ENCODE results near the gene CASQ1. TPM values are rescaled to one million over a fixed set of nuclear protein-coding genes. Genes with fewer than 3 reads are reported as not detected.

Gene CASQ1
- total and polyA plus RNA-seq, 5 donors from 2014 or later: not detected

- H3K9me3 ChIP-seq (ENCODE audit: control insufficient read depth in 2 of 2, low read length in 2 of 2): no peaks in the 10 kb centered on the region
- no peak overlapping the region for H3K4me3 ChIP-seq (ENCODE audit: low read depth, low read length)
- no peak for DNase-seq
- peaks cover 61% of the 10 kb centered on the region for H3K36me3 Mint-ChIP-seq
- no peaks in the 10 kb centered on the region for H3K9me3 Mint-ChIP-seq
- no peaks in the 10 kb centered on the region for H3K27me3 Mint-ChIP-seq
- H3K27ac ChIP-seq (ENCODE audit: insufficient read depth, low read length, poor library complexity, severe bottlenecking): no peak overlapping the region
- peaks cover 0 to 6% (median 0%) of the 10 kb centered on the region in 4 donors for H3K4me1 Mint-ChIP-seq
- peaks cover 99% of the 10 kb centered on the region for H3K36me3 ChIP-seq (ENCODE audit: control insufficient read depth, insufficient read depth, low read length)
- no peak for ATAC-seq (ENCODE audit: low read depth in 2 of 2)
- no peak overlapping the region for H3K4me3 Mint-ChIP-seq
- peak overlapping the region in 2 of 3 donors; percentile 60 to 78 for H3K27ac Mint-ChIP-seq
- H3K27me3 ChIP-seq (ENCODE audit: control insufficient read depth, insufficient read depth, low read length): no peaks in the 10 kb centered on the region
- no peaks in the 10 kb centered on the region for H3K4me1 ChIP-seq (ENCODE audit: control insufficient read depth, insufficient read depth, low read length, poor library complexity, severe bottlenecking)
These were observed 32.2 kb downstream of the CASQ1 start for GRCh38 chr1:160222546-160222945.

- DNase-seq (no peak), ATAC-seq (ENCODE audit: low read depth in 2 of 2) (no peak)
- H3K27ac Mint-ChIP-seq: peak overlapping the region in 1 of 3 donors; percentile 27
- no peak overlapping the region for H3K27ac ChIP-seq (ENCODE audit: insufficient read depth, low read length, poor library complexity, severe bottlenecking)
- H3K27me3 Mint-ChIP-seq: no peaks in the 10 kb centered on the region
- H3K9me3 ChIP-seq (ENCODE audit: control insufficient read depth in 2 of 2, low read length in 2 of 2): no peaks in the 10 kb centered on the region
- H3K27me3 ChIP-seq (ENCODE audit: control insufficient read depth, insufficient read depth, low read length): no peaks in the 10 kb centered on the region
- peaks cover 68% of the 10 kb centered on the region for H3K36me3 Mint-ChIP-seq
- peaks cover 0 to 10% (median 1%) of the 10 kb centered on the region in 4 donors for H3K4me1 Mint-ChIP-seq
- H3K36me3 ChIP-seq (ENCODE audit: control insufficient read depth, insufficient read depth, low read length): peaks cover 95% of the 10 kb centered on the region
- no peak overlapping the region for H3K4me3 ChIP-seq (ENCODE audit: low read depth, low read length)
- no peaks in the 10 kb centered on the region for H3K4me1 ChIP-seq (ENCODE audit: control insufficient read depth, insufficient read depth, low read length, poor library complexity, severe bottlenecking)
- no peak overlapping the region for H3K4me3 Mint-ChIP-seq
- H3K9me3 Mint-ChIP-seq: no peaks in the 10 kb centered on the region
These were observed 34.2 kb downstream of the CASQ1 start for GRCh38 chr1:160224606-160225005.

- no peak overlapping the region for H3K27ac Mint-ChIP-seq
- H3K4me3 Mint-ChIP-seq: no peak overlapping the region
- no peak for ATAC-seq (ENCODE audit: low read depth in 2 of 2)
These were observed 35.0 kb downstream of the CASQ1 start for GRCh38 chr1:160225345-160225744.

DNA sequence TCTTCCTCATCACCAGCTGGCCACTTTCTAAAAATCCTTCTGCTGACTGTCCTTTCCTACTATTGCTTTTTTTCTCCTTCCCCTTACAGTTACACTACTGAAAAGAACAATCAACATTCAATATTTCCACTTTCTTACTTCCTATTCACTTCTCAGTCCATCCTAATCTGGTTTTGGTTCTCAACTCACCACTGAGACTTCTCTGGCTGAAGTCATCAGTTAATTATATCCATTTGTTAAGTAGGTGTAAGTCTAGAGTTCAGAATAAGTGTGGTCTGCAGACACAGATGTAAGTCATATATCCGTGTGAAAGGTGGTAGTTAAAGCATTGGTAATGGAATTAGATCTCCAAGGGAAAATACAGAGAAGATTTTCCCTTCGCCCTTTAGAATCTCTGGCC lies 36.2 kb downstream of the CASQ1 start:
- Histone ChIP-seq H3K27me3 (ENCODE audit: control insufficient read depth, insufficient read depth, low read length) (no peaks in the 10 kb centered on the region), H3K9me3 (ENCODE audit: control insufficient read depth in 2 of 2, low read length in 2 of 2) (no peaks in the 10 kb centered on the region), H3K4me3 (ENCODE audit: low read depth, low read length) (no peak overlapping the region), H3K27ac (ENCODE audit: insufficient read depth, low read length, poor library complexity, severe bottlenecking) (no peak overlapping the region), H3K4me1 (ENCODE audit: control insufficient read depth, insufficient read depth, low read length, poor library complexity, severe bottlenecking) (no peaks in the 10 kb centered on the region), H3K36me3 (ENCODE audit: control insufficient read depth, insufficient read depth, low read length) (peaks cover 96% of the 10 kb centered on the region)
- ATAC-seq (ENCODE audit: low read depth in 2 of 2): no peak
- H3K4me1 Mint-ChIP-seq: peaks cover 0 to 10% (median 1%) of the 10 kb centered on the region in 4 donors
- H3K27me3 Mint-ChIP-seq: no peaks in the 10 kb centered on the region
- DNase-seq: no peak
- H3K27ac Mint-ChIP-seq: no peak overlapping the region
- no peak overlapping the region for H3K4me3 Mint-ChIP-seq
- H3K36me3 Mint-ChIP-seq: peaks cover 71% of the 10 kb centered on the region
- no peaks in the 10 kb centered on the region for H3K9me3 Mint-ChIP-seq

More at GRCh38 chr1:160225345-160225744, 35.0 kb downstream of the CASQ1 start:
- no peaks in the 10 kb centered on the region for H3K9me3 Mint-ChIP-seq
- H3K9me3 ChIP-seq (ENCODE audit: control insufficient read depth in 2 of 2, low read length in 2 of 2): no peaks in the 10 kb centered on the region
- H3K4me3 ChIP-seq (ENCODE audit: low read depth, low read length): no peak overlapping the region
- H3K36me3 Mint-ChIP-seq: peaks cover 68% of the 10 kb centered on the region
- peaks cover 95% of the 10 kb centered on the region for H3K36me3 ChIP-seq (ENCODE audit: control insufficient read depth, insufficient read depth, low read length)
- no peaks in the 10 kb centered on the region for H3K4me1 ChIP-seq (ENCODE audit: control insufficient read depth, insufficient read depth, low read length, poor library complexity, severe bottlenecking)
- H3K4me1 Mint-ChIP-seq: peaks cover 0 to 10% (median 1%) of the 10 kb centered on the region in 4 donors
- H3K27ac ChIP-seq (ENCODE audit: insufficient read depth, low read length, poor library complexity, severe bottlenecking): no peak overlapping the region
- H3K27me3 Mint-ChIP-seq: no peaks in the 10 kb centered on the region
- DNase-seq: no peak
- H3K27me3 ChIP-seq (ENCODE audit: control insufficient read depth, insufficient read depth, low read length): no peaks in the 10 kb centered on the region

- no peak for ATAC-seq (ENCODE audit: low read depth in 2 of 2)
- H3K36me3 Mint-ChIP-seq: peaks cover 68% of the 10 kb centered on the region
These were observed 36.7 kb downstream of the CASQ1 start for GRCh38 chr1:160227034-160227433.

GRCh38 chr1:160227561-160227960 lies 37.2 kb downstream of the CASQ1 start:
- Histone ChIP-seq H3K36me3 (ENCODE audit: control insufficient read depth, insufficient read depth, low read length) (peaks cover 94% of the 10 kb centered on the region), H3K27ac (ENCODE audit: insufficient read depth, low read length, poor library complexity, severe bottlenecking) (no peak overlapping the region), H3K4me1 (ENCODE audit: control insufficient read depth, insufficient read depth, low read length, poor library complexity, severe bottlenecking) (no peaks in the 10 kb centered on the region), H3K4me3 (ENCODE audit: low read depth, low read length) (no peak overlapping the region), H3K9me3 (ENCODE audit: control insufficient read depth in 2 of 2, low read length in 2 of 2) (no peaks in the 10 kb centered on the region), H3K27me3 (ENCODE audit: control insufficient read depth, insufficient read depth, low read length) (no peaks in the 10 kb centered on the region)
- H3K27me3 Mint-ChIP-seq: no peaks in the 10 kb centered on the region
- H3K4me3 Mint-ChIP-seq: no peak overlapping the region
- no peaks in the 10 kb centered on the region for H3K9me3 Mint-ChIP-seq
- peaks cover 0 to 3% (median 1%) of the 10 kb centered on the region in 4 donors for H3K4me1 Mint-ChIP-seq
- DNase-seq (no peak), ATAC-seq (ENCODE audit: low read depth in 2 of 2) (no peak)
- peaks cover 63% of the 10 kb centered on the region for H3K36me3 Mint-ChIP-seq
- no peak overlapping the region for H3K27ac Mint-ChIP-seq

More at GRCh38 chr1:160227034-160227433, 36.7 kb downstream of the CASQ1 start:
- no peak for DNase-seq
- Mint-ChIP-seq H3K9me3 (no peaks in the 10 kb centered on the region), H3K4me3 (no peak overlapping the region), H3K27ac (no peak overlapping the region), H3K4me1 (peaks cover 0 to 6% (median 1%) of the 10 kb centered on the region in 4 donors), H3K27me3 (no peaks in the 10 kb centered on the region)
- no peaks in the 10 kb centered on the region for H3K4me1 ChIP-seq (ENCODE audit: control insufficient read depth, insufficient read depth, low read length, poor library complexity, severe bottlenecking)
- H3K9me3 ChIP-seq (ENCODE audit: control insufficient read depth in 2 of 2, low read length in 2 of 2): no peaks in the 10 kb centered on the region
- no peak overlapping the region for H3K27ac ChIP-seq (ENCODE audit: insufficient read depth, low read length, poor library complexity, severe bottlenecking)
- peaks cover 96% of the 10 kb centered on the region for H3K36me3 ChIP-seq (ENCODE audit: control insufficient read depth, insufficient read depth, low read length)
- no peak overlapping the region for H3K4me3 ChIP-seq (ENCODE audit: low read depth, low read length)
- no peaks in the 10 kb centered on the region for H3K27me3 ChIP-seq (ENCODE audit: control insufficient read depth, insufficient read depth, low read length)

GRCh38 chr1:160228431-160228830 lies 38.1 kb downstream of the CASQ1 start:
- Histone ChIP-seq H3K27me3 (ENCODE audit: control insufficient read depth, insufficient read depth, low read length) (no peaks in the 10 kb centered on the region), H3K4me1 (ENCODE audit: control insufficient read depth, insufficient read depth, low read length, poor library complexity, severe bottlenecking) (peaks cover 4% of the 10 kb centered on the region), H3K9me3 (ENCODE audit: control insufficient read depth in 2 of 2, low read length in 2 of 2) (no peaks in the 10 kb centered on the region), H3K4me3 (ENCODE audit: low read depth, low read length) (no peak overlapping the region), H3K36me3 (ENCODE audit: control insufficient read depth, insufficient read depth, low read length) (peaks cover 94% of the 10 kb centered on the region), H3K27ac (ENCODE audit: insufficient read depth, low read length, poor library complexity, severe bottlenecking) (no peak overlapping the region)
- Mint-ChIP-seq H3K4me1 (peaks cover under 1 to 7% (median 4%) of the 10 kb centered on the region in 4 donors), H3K9me3 (no peaks in the 10 kb centered on the region), H3K27ac (no peak overlapping the region), H3K4me3 (no peak overlapping the region), H3K27me3 (no peaks in the 10 kb centered on the region), H3K36me3 (peaks cover 58% of the 10 kb centered on the region)
- DNase-seq (no peak), ATAC-seq (ENCODE audit: low read depth in 2 of 2) (no peak)

DNA sequence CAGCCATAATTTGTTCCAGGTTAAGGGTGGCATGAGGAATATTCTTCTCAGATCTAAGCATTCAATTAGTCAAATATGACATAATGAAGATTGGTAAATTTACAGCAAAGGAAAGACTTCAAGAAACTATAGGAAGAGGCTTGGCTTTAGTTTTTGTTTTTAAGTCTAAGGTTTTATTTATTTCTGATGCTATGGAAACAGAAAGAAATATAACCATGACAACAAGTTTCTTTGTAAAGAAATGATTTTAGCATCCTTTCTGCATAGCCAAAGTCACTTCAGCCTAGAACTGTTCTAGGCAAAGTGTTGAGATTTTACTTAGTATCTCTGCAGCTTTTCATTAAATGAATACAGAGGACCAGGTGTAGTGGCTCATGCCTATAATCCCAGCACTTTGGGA lies 42.5 kb downstream of the CASQ1 start:
- peaks cover 16 to 23% (median 20%) of the 10 kb centered on the region in 4 donors for H3K4me1 Mint-ChIP-seq
- peak overlapping the region in 2 of 3 donors; percentile 25 to 80 for H3K27ac Mint-ChIP-seq

More for the DNA sequence above, 42.5 kb downstream of the CASQ1 start:
- ATAC-seq (ENCODE audit: low read depth in 2 of 2): no peak
- no peak overlapping the region for H3K4me3 Mint-ChIP-seq
- no peaks in the 10 kb centered on the region for H3K27me3 ChIP-seq (ENCODE audit: control insufficient read depth, insufficient read depth, low read length)
- no peaks in the 10 kb centered on the region for H3K27me3 Mint-ChIP-seq
- no peaks in the 10 kb centered on the region for H3K9me3 ChIP-seq (ENCODE audit: control insufficient read depth in 2 of 2, low read length in 2 of 2)
- no peaks in the 10 kb centered on the region for H3K9me3 Mint-ChIP-seq
- H3K36me3 ChIP-seq (ENCODE audit: control insufficient read depth, insufficient read depth, low read length): peaks cover 90% of the 10 kb centered on the region
- peaks cover 55% of the 10 kb centered on the region for H3K36me3 Mint-ChIP-seq
- no peak overlapping the region for H3K4me3 ChIP-seq (ENCODE audit: low read depth, low read length)
- peak overlapping the region; percentile 47 for H3K27ac ChIP-seq (ENCODE audit: insufficient read depth, low read length, poor library complexity, severe bottlenecking)
- DNase-seq: peak in 1 of 3 donors; percentile 5
- H3K4me1 ChIP-seq (ENCODE audit: control insufficient read depth, insufficient read depth, low read length, poor library complexity, severe bottlenecking): peaks cover 8% of the 10 kb centered on the region
